Rectal smooth muscle tissue (tissue), 1 donor: ENCODE data around the gene HS3ST3A1.

Source experiments
- H3K27ac ChIP-seq: one replicate; pipeline ENCODE4 v1.7.0; 2013; ENCODE audit warnings: low read depth, low read length, inconsistent platforms
- H3K27me3 ChIP-seq: one replicate; pipeline ENCODE4 v1.7.0; 2013; ENCODE audit warnings: low read length; ENCODE audit not compliant: control insufficient read depth, insufficient read depth
- H3K36me3 ChIP-seq: one replicate; pipeline ENCODE4 v1.7.0; 2013; ENCODE audit warnings: low read length; ENCODE audit not compliant: control insufficient read depth, insufficient read depth
- H3K4me1 ChIP-seq: one replicate; pipeline ENCODE4 v1.7.0; 2013; ENCODE audit warnings: low read length; ENCODE audit not compliant: control insufficient read depth, insufficient read depth
- H3K4me3 ChIP-seq: one replicate; pipeline ENCODE4 v1.7.0; 2013; ENCODE audit warnings: low read length
- H3K9ac ChIP-seq: one replicate; pipeline ENCODE4 v1.7.0; 2013; ENCODE audit warnings: low read length

Gene HS3ST3A1

GRCh38 chr17:13601776-13602551, at the start of gene HS3ST3A1:
Gene HS3ST3A1, minus strand, starts transcription at chr17:13601929. Its CDS starts 800 bp downstream, at chr17:13601129.
- H3K27me3 ChIP-seq = peaks cover 10% of the 10 kb centered on the region
- no peak within 1 kb of the TSS for H3K9ac ChIP-seq
- H3K27ac ChIP-seq = peak within 1 kb of the TSS; percentile 14
- no peaks in the 10 kb centered on the region for H3K36me3 ChIP-seq
- H3K4me1 ChIP-seq = no peaks in the 10 kb centered on the region
- peak within 1 kb of the TSS; percentile 52 for H3K4me3 ChIP-seq

GRCh38 chr17:13650096-13650675, 48.5 kb upstream of the HS3ST3A1 start:
- no peak overlapping the region for H3K4me3 ChIP-seq
- H3K27ac ChIP-seq = no peak overlapping the region
- H3K9ac ChIP-seq = no peak overlapping the region
- H3K27me3 ChIP-seq = no peaks in the 10 kb centered on the region
- no peaks in the 10 kb centered on the region for H3K4me1 ChIP-seq
- no peaks in the 10 kb centered on the region for H3K36me3 ChIP-seq

GRCh38 chr17:13647543-13648021, 45.9 kb upstream of the HS3ST3A1 start:
- Histone ChIP-seq H3K27me3 (no peaks in the 10 kb centered on the region), H3K4me1 (no peaks in the 10 kb centered on the region), H3K36me3 (no peaks in the 10 kb centered on the region), H3K27ac (no peak overlapping the region), H3K4me3 (no peak overlapping the region), H3K9ac (no peak overlapping the region)

GRCh38 chr17:13646969-13647542, 45.3 kb upstream of the HS3ST3A1 start:
- Histone ChIP-seq H3K27me3 (no peaks in the 10 kb centered on the region), H3K9ac (no peak overlapping the region), H3K4me1 (no peaks in the 10 kb centered on the region), H3K36me3 (no peaks in the 10 kb centered on the region), H3K4me3 (no peak overlapping the region), H3K27ac (no peak overlapping the region)

GRCh38 chr17:13646411-13646810, 44.7 kb upstream of the HS3ST3A1 start:
- no peaks in the 10 kb centered on the region for H3K4me1 ChIP-seq
- no peak overlapping the region for H3K4me3 ChIP-seq
- H3K27ac ChIP-seq = no peak overlapping the region
- no peaks in the 10 kb centered on the region for H3K36me3 ChIP-seq
- no peak overlapping the region for H3K9ac ChIP-seq
- no peaks in the 10 kb centered on the region for H3K27me3 ChIP-seq

GRCh38 chr17:13643180-13643579, 41.5 kb upstream of the HS3ST3A1 start:
- Histone ChIP-seq H3K36me3 (no peaks in the 10 kb centered on the region), H3K27me3 (no peaks in the 10 kb centered on the region), H3K9ac (no peak overlapping the region), H3K27ac (no peak overlapping the region), H3K4me3 (no peak overlapping the region), H3K4me1 (no peaks in the 10 kb centered on the region)

GRCh38 chr17:13642188-13642587, 40.5 kb upstream of the HS3ST3A1 start:
- H3K9ac ChIP-seq = no peak overlapping the region
- no peaks in the 10 kb centered on the region for H3K27me3 ChIP-seq
- no peak overlapping the region for H3K27ac ChIP-seq
- H3K4me3 ChIP-seq = no peak overlapping the region
- H3K36me3 ChIP-seq = no peaks in the 10 kb centered on the region
- no peaks in the 10 kb centered on the region for H3K4me1 ChIP-seq

GRCh38 chr17:13640551-13640950, 38.8 kb upstream of the HS3ST3A1 start:
- H3K27ac ChIP-seq = no peak overlapping the region
- H3K9ac ChIP-seq = no peak overlapping the region
- no peaks in the 10 kb centered on the region for H3K27me3 ChIP-seq
- no peaks in the 10 kb centered on the region for H3K36me3 ChIP-seq
- no peak overlapping the region for H3K4me3 ChIP-seq
- H3K4me1 ChIP-seq = no peaks in the 10 kb centered on the region

GRCh38 chr17:13638855-13639458, 37.2 kb upstream of the HS3ST3A1 start:
- Histone ChIP-seq H3K4me1 (no peaks in the 10 kb centered on the region), H3K4me3 (no peak overlapping the region), H3K36me3 (no peaks in the 10 kb centered on the region), H3K27me3 (no peaks in the 10 kb centered on the region), H3K27ac (no peak overlapping the region), H3K9ac (no peak overlapping the region)

GRCh38 chr17:13636951-13637350, 35.2 kb upstream of the HS3ST3A1 start:
- H3K4me1 ChIP-seq = no peaks in the 10 kb centered on the region
- no peaks in the 10 kb centered on the region for H3K27me3 ChIP-seq

GRCh38 chr17:13635951-13636350, 34.2 kb upstream of the HS3ST3A1 start:
- Histone ChIP-seq H3K27ac (no peak overlapping the region), H3K4me3 (no peak overlapping the region), H3K27me3 (no peaks in the 10 kb centered on the region), H3K36me3 (no peaks in the 10 kb centered on the region), H3K4me1 (no peaks in the 10 kb centered on the region), H3K9ac (no peak overlapping the region)

More at GRCh38 chr17:13636951-13637350, 35.2 kb upstream of the HS3ST3A1 start:
- Histone ChIP-seq H3K36me3 (no peaks in the 10 kb centered on the region), H3K27ac (no peak overlapping the region), H3K9ac (no peak overlapping the region), H3K4me3 (no peak overlapping the region)

- Histone ChIP-seq H3K36me3 (no peaks in the 10 kb centered on the region), H3K27ac (no peak overlapping the region), H3K4me3 (no peak overlapping the region), H3K4me1 (no peaks in the 10 kb centered on the region), H3K27me3 (no peaks in the 10 kb centered on the region), H3K9ac (no peak overlapping the region)
Measured at GRCh38 chr17:13634021-13634420, 32.3 kb upstream of the HS3ST3A1 start.
